ENCODE measurements around the gene GOLGA1. TPM values are rescaled to one million over a fixed set of nuclear protein-coding genes. Genes with fewer than 3 reads are reported as not detected.

The GOLGA1 gene
- polyA plus RNA-seq, 1 donor (not counting 4 experiments of a cell fraction or from before 2014, with no cell fraction given): 7.4 TPM

- TF ChIP-seq CTCF (optimal IDR thresholded peaks at IDR 0.05 in 1 of 3, IDR thresholded peaks at IDR 0.05 in 1 of 3, conservative IDR thresholded peaks at IDR 0.05 in 1 of 3; ENCODE audit: extremely low read depth in 1 of 3, insufficient read depth in 2 of 3, low read length in 3 of 3) (no peak), EZH2 (IDR thresholded peaks at IDR 0.05; ENCODE audit: low read length) (no peak)
- Histone ChIP-seq H3K9me3 (ENCODE audit: control insufficient read depth, low read depth, low read length) (no peaks in the 10 kb centered on the region), H4K20me1 (ENCODE audit: control insufficient read depth, extremely low read depth, insufficient read depth, low read length) (peaks cover 15% of the 10 kb centered on the region), H3K9me1 (ENCODE audit: control insufficient read depth, extremely low read depth, insufficient read depth, low read length) (peaks cover 2% of the 10 kb centered on the region), H3K4me1 (ENCODE audit: control insufficient read depth, extremely low read depth, insufficient read depth, low read length) (peaks cover 45% of the 10 kb centered on the region), H3K27ac (ENCODE audit: control insufficient read depth, insufficient read depth, low read length) (peak overlapping the region; percentile 94), H2AFZ (ENCODE audit: control insufficient read depth, low read length) (no peak overlapping the region), H3K79me2 (ENCODE audit: control insufficient read depth, insufficient read depth, low read length) (peaks cover 69% of the 10 kb centered on the region), H3K9ac (ENCODE audit: control insufficient read depth, extremely low read depth, insufficient read depth, low read length) (peak overlapping the region; percentile 97), H3K36me3 (ENCODE audit: control insufficient read depth in 2 of 2, extremely low read depth in 1 of 2, insufficient read depth in 2 of 2, low read length in 2 of 2) (peaks cover 16 to 36% of the 10 kb centered on the region in 2 experiments), H3K27me3 (ENCODE audit: control insufficient read depth, extremely low read depth, insufficient read depth, low read length) (no peaks in the 10 kb centered on the region), H3K4me2 (ENCODE audit: control insufficient read depth, extremely low read depth, insufficient read depth, low read depth, low read length) (peak overlapping the region; percentile 98), H3K4me3 (ENCODE audit: control insufficient read depth in 2 of 3, extremely low read depth in 1 of 3, insufficient read depth in 2 of 3, low read depth in 1 of 3, low read length in 3 of 3) (peak overlapping the region; percentile 78 to 98 (median 85))
- dilution Hi-C loops (cut with MboI; ENCODE audit: extremely low pct_ligation_motif_present, low sequenced_read_pairs): no loop called here
- DNase-seq (ENCODE audit: low read depth, low spot score) (no peak), FAIRE-seq (no peak)
Observed at GRCh38 chr9:124869986-124870560, 70.8 kb downstream of the GOLGA1 start.

GRCh38 chr9:124869466-124869985 lies 71.4 kb downstream of the GOLGA1 start:
- Histone ChIP-seq H3K9me1 (ENCODE audit: control insufficient read depth, extremely low read depth, insufficient read depth, low read length) (peaks cover 2% of the 10 kb centered on the region), H3K4me2 (ENCODE audit: control insufficient read depth, extremely low read depth, insufficient read depth, low read depth, low read length) (peak overlapping the region; percentile 98), H2AFZ (ENCODE audit: control insufficient read depth, low read length) (no peak overlapping the region), H3K27me3 (ENCODE audit: control insufficient read depth, extremely low read depth, insufficient read depth, low read length) (no peaks in the 10 kb centered on the region), H3K4me1 (ENCODE audit: control insufficient read depth, extremely low read depth, insufficient read depth, low read length) (peaks cover 45% of the 10 kb centered on the region), H3K36me3 (ENCODE audit: control insufficient read depth in 2 of 2, extremely low read depth in 1 of 2, insufficient read depth in 2 of 2, low read length in 2 of 2) (peaks cover 12 to 31% of the 10 kb centered on the region in 2 experiments), H3K4me3 (ENCODE audit: control insufficient read depth in 2 of 3, extremely low read depth in 1 of 3, insufficient read depth in 2 of 3, low read depth in 1 of 3, low read length in 3 of 3) (peak overlapping the region; percentile 78 to 98 (median 85)), H3K9me3 (ENCODE audit: control insufficient read depth, low read depth, low read length) (no peaks in the 10 kb centered on the region), H3K9ac (ENCODE audit: control insufficient read depth, extremely low read depth, insufficient read depth, low read length) (peak overlapping the region; percentile 97), H3K79me2 (ENCODE audit: control insufficient read depth, insufficient read depth, low read length) (peaks cover 63% of the 10 kb centered on the region), H4K20me1 (ENCODE audit: control insufficient read depth, extremely low read depth, insufficient read depth, low read length) (peaks cover 10% of the 10 kb centered on the region), H3K27ac (ENCODE audit: control insufficient read depth, insufficient read depth, low read length) (peak overlapping the region; percentile 94)
- DNase-seq (ENCODE audit: low read depth, low spot score) (no peak), FAIRE-seq (no peak)
- dilution Hi-C loops (cut with MboI; ENCODE audit: extremely low pct_ligation_motif_present, low sequenced_read_pairs): no loop called here
- TF ChIP-seq CTCF (optimal IDR thresholded peaks at IDR 0.05 in 1 of 3, IDR thresholded peaks at IDR 0.05 in 1 of 3, conservative IDR thresholded peaks at IDR 0.05 in 1 of 3; ENCODE audit: extremely low read depth in 1 of 3, insufficient read depth in 2 of 3, low read length in 3 of 3) (no peak), EZH2 (IDR thresholded peaks at IDR 0.05; ENCODE audit: low read length) (no peak)
